GM18909 (cell line): ENCODE results near the gene CCN2.
A peak's percentile ranks its signal among the peaks of the same experiment; 100 is the strongest.

Experiments
- ATAC-seq: cut with Tn5 transposase; IDR thresholded peaks from one replicate; pipeline ENCODE4 v1.9.1; 2021; ENCODE audit warnings: mild to moderate bottlenecking; ENCODE audit not compliant: unreplicated experiment, poor library complexity

Gene CCN2

GRCh38 chr6:131950767-131951575 is at the start of gene CCN2:
TSS of gene CCN2 (minus strand) at chr6:131951372. CDS start at chr6:131951172, 200 bp downstream.
- peak; percentile 41 for ATAC-seq

GRCh38 chr6:132000296-132000695 is 49.1 kb upstream of the CCN2 start:
- ATAC-seq: no peak

- ATAC-seq: no peak
Measured at GRCh38 chr6:131999545-132000146, 48.5 kb upstream of the CCN2 start.

- no peak for ATAC-seq
Measured at GRCh38 chr6:131998255-131998982, 47.2 kb upstream of the CCN2 start.

- ATAC-seq: no peak
Measured at GRCh38 chr6:131997429-131998153, 46.4 kb upstream of the CCN2 start.

GRCh38 chr6:131995917-131996316 is 44.7 kb upstream of the CCN2 start:
- no peak for ATAC-seq

GRCh38 chr6:131992557-131992956 is 41.4 kb upstream of the CCN2 start:
- no peak for ATAC-seq

- no peak for ATAC-seq
Measured at GRCh38 chr6:131989036-131989435, 37.9 kb upstream of the CCN2 start.

- no peak for ATAC-seq
Measured at GRCh38 chr6:131982740-131983259, 31.6 kb upstream of the CCN2 start.

- ATAC-seq: no peak
Measured at GRCh38 chr6:131981624-131981978, 30.4 kb upstream of the CCN2 start.

GRCh38 chr6:131980791-131981623 is 29.8 kb upstream of the CCN2 start:
- ATAC-seq: no peak

GRCh38 chr6:131980338-131980790 is 29.2 kb upstream of the CCN2 start:
- ATAC-seq: no peak

GRCh38 chr6:131979515-131980337 is 28.6 kb upstream of the CCN2 start:
- ATAC-seq: no peak

GRCh38 chr6:131978522-131978921 is 27.4 kb upstream of the CCN2 start:
- ATAC-seq: no peak

GRCh38 chr6:131976545-131977061 is 25.4 kb upstream of the CCN2 start:
- ATAC-seq: no peak

- ATAC-seq: no peak
Measured at GRCh38 chr6:131972741-131973140, 21.6 kb upstream of the CCN2 start.

- ATAC-seq: no peak
Measured at GRCh38 chr6:131970076-131970859, 19.1 kb upstream of the CCN2 start.

- no peak for ATAC-seq
Measured at GRCh38 chr6:131968656-131969055, 17.5 kb upstream of the CCN2 start.
